ENCODE measurements around the gene CETP.
A peak's percentile ranks its signal among the peaks of the same experiment; 100 is the strongest.
"Not testable (repeated sequence)": the region's sequence is repeated elsewhere in the genome, so short reads cannot be mapped to it uniquely, and the experiment has no call there.

Gene CETP

DNA sequence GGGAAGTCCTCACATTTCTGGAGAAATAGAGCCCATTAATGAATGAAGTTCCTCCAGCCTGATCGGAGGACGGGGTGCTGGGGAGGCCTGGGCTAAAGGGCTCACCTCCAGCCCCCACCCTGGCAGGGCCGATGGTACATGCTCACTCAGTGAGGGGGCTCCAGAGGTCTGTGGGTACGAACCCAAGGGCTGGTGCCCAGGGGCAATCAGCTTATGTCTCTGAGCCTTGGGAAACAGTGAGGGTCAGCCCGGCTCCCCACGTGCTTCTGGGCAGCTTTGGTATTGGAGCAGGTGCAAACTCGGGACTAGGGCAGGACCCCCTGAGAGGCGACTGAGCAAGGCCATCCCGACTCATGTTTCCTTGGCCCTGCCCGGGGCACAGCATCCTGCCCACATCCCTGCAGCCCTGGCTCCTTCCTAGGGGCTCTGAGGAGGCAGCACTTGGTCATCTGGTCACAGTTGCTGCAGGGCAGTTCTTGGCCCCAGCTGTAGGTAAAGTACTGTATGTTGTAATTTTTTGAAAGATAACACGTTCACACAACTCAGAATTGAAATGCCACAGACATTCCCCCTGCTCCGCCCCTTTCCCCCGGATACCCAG lies 969 bp upstream of the CETP start:
- DNase-seq (ENCODE audit: low spot score), result no peak

DNA sequence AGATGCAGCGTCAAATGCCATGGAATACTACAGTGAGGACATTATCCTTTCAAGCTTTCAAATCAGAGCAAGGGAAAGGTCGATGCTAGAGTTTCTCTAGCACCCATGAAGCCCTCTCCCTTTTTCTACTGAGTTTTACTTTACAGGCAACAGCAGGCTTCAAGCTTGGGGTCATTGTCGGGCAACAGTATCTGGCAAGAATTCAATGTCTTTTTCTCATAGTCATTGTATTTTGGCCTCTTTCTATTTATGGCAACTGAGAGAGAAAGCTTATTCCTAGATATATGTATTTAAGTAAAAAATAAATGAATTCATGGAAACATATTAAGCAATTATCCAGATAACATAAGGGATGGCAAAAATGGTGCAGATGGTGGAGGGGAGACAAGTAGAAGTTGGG lies 364 bp upstream of the CETP start:
- DNase-seq (ENCODE audit: low spot score), result no peak

DNA sequence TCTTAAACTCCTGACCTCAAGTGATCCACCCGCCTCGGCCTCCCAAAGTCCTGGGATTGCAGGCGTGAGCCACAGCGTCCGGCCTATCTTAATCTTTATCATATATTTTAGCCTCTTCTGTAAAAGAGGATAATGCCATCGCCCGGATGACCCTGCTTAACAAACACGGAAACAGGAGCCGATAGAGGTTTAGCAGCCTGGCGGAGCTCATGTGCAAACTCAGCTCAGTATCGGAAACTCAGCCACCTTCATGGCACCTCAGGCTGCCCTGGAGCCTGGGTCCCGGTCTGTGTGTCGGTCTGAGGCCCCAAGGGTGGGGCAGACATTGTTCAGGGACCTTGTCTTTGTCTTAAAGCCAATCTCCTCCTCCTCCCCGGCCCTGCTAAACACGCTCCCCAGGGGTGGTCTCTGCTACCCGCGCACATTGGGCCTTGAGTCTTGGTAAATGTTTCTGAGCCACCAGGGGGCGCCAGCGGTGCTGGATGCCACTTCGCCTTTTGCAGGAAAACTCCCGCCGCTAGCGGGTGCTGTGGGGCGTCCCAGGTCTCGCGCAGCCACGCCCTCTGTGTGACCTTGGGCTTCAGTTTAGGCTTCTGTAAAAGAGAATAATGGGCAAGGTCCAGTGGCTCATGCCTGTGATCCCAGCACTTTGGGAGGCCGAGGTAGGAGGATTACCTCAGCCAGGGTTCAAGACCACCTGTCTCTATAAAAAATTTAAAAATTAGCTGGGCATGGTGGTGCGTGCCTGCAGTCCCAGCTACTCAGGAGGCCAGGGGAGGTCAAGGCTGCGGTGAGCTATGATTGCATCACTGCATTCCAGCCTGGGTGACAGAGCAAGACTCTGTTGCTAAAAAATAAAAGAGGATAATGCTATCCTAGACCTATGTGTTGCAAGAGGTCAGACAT lies 2.7 kb downstream of the CETP start:
- peak; percentile 72 for DNase-seq (ENCODE audit: low spot score)

DNA sequence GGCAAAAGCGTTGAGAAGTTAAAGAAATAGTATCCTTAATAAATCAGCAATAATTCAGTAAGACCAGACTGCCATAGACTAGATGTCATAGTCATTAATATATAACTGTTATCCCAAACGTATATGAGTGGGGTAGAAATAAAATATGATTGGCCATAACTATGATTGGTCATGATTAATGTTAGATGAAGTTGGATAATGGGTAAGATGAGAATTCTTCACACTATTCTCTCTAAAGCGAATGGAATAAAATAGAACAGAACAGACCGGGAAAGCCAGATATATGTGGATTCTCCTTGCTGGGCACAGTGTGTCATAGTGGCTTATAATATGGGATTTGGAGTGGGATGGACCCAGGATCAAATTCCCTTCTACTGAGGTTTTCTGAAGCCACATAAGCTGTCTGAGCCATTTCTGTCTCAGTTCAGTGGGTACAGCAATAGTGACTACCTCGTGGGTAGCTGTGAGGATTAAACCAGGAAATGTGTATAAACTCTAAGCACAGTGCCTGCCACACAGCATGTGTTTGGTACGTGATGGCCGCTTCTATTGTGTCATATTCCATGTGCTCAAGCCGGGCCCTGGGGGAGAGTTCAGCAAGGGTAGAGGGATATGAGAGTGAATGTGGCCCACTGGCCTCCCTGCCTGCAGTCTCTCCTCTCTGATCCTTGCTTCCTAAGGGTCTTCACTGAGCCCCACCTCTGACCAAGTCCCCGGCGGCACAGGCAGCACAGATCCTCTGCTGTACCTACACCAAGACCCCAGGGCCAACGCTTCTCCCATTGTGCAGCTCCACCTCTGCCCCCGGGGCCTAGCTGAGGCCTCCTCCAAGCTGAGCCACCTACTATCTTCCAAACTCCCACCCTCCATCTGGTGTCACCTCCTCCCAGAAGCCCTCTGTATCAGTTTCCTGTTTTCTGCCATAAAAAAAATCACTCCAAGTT lies 3.7 kb downstream of the CETP start:
- DNase-seq (ENCODE audit: low spot score), result no peak

DNA sequence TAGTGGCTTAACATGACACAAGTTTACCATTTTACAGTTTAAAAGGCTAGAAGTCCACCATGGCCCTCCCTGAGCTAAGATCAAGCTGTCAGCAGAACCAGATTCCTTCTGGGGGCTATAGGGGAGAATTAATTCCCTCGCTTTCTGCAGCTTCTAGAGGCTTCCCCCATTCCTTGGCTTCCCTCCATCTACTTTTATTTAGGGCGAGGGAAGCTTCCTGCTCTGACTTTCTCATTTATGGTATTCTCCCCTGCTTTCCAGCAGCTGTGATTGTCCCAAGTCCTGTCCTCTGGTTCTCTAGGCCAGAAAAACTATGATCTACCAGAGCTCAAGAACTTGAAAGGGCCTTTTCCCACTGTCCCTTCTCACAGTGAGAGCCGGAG lies 4.3 kb downstream of the CETP start:
- no peak for DNase-seq (ENCODE audit: low spot score)

DNA sequence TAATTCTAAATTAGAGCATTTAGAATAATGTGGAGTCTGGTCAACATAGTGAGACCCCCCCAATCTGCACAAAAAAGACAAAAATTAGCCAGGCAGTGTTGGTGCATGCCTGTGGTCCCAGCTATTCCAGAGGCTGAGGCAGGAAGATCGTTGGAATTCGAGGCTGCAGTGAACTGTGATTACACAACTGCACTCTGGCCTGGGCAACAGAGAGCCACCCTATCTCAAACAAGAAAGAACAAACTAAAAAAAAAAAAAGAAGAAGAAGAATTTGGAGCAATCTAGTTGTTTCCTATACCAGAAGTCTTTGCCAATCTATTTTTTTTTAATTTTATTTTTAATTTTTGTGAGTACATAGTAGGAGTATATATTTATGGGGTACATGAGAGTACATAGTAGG lies 6.0 kb downstream of the CETP start:
- no peak for DNase-seq (ENCODE audit: low spot score)

DNA sequence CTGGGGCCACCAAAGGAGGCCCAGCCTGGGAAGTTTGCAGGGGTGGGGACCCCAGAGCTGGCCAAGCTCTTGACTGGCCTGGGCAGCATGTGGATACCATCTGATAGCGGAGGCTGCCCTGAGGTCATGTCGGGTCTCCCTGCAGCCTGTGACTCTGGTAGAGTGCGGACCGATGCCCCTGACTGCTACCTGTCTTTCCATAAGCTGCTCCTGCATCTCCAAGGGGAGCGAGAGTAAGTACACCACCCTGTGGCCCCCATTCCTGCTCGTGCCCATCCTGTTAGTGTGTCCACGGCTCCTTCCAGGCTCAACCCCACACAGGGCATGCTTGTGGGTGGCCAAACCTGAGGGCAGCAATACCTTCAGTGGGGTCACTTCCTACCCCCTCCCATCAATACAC lies 8.0 kb downstream of the CETP start:
- DNase-seq (ENCODE audit: low spot score), result no peak

DNA sequence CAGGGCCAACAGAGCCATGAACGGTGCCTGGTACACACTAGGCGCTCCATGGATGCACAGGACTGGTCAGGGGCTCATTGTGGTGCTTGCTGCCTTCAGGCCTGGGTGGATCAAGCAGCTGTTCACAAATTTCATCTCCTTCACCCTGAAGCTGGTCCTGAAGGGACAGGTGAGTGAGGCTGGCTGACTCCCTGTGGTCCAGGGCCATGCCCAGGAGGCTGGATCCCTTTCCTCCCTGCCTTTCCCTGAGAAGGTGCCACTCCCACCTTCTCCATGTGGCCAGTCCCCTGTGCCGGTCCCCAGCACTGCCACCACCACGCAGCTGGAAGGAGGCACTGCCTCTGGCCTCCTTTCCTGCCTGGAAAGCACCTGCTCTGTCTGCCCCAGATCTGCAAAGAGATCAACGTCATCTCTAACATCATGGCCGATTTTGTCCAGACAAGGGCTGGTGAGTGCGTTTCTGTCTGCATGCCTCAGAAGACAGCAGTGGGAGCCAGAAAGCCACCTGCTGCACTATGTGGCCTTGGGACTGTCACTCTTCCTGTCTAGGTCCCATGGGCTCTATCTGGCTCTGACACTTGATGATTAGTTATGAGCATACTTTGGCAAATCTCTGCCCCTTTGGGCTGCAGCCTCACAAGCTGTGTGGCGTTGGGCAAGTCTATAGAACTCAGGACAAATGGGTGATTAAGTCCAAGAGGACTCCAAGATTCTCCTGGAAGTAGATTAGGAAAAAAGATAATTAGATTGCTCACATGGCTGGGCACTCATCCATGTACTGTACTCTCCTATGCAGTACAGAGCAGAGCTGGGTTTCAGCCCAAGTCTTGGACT lies 9.4 kb downstream of the CETP start:
- no peak for DNase-seq (ENCODE audit: low spot score)

DNA sequence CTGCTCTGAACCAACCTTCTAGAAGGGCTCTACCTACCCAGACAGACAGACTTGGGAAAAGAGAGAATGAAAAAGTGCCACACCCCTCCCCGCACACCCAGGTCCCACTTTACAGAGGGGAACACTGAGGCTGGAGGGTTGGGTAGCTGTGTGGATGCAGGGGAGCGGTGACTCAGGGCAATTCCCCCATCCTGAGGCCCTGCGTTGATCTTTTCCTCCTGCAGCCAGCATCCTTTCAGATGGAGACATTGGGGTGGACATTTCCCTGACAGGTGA lies 10.0 kb downstream of the CETP start:
- no peak for DNase-seq (ENCODE audit: low spot score)

DNA sequence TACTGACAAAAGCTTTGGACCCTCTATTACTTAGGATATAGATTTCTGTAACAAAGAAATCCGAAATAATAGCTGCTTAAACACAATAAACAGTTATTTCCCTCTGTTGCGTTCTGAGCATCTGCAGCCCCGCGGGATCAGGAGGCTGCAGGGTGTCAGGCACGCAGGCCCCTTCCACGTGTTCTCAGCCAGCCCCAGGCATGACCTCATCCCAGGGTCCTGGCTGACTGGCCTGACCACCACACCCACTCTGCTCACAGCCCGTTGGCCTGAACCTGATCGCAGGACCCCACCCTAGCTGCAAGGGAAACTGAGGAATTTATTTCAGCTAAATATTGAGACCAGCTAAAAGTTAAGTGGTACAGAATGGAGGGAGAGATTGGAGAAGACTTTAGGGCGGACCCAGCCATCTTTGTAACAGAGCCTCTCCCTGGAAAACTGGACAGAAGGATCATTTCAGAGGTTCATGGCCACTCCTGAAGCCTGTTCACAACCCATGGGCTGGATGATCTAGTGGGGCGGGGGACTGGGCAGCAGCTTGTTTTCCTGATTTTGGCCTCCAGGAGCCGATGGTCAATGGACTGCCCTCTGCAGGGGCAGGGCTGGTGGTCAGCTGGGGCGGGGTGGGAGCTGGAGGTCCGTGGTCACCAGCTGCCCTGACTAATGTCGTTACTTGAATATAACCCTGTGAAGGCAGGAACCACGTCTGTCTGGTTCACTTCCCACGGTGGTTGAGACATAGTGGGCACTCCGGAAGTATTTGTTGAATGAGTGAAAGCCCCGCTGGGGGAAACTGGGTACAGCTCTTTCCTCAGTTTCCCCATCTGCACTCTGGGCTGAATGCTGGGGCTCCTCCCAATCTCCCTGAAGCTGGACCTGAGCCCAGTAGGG lies 10.9 kb downstream of the CETP start:
- no peak for DNase-seq (ENCODE audit: low spot score)

DNA sequence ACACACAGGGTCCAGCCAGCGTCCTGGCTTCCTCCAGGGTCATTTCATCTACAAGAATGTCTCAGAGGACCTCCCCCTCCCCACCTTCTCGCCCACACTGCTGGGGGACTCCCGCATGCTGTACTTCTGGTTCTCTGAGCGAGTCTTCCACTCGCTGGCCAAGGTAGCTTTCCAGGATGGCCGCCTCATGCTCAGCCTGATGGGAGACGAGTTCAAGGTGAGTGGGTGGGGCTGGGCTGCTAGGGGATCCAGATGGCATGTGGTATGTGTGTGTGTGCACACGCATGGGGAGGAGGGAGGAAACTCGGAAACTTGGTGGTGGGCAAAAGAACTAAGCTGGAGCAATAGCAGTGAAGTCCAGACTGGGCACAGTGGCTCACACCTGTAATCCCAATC lies 11.5 kb downstream of the CETP start:
- DNase-seq (ENCODE audit: low spot score), result no peak

DNA sequence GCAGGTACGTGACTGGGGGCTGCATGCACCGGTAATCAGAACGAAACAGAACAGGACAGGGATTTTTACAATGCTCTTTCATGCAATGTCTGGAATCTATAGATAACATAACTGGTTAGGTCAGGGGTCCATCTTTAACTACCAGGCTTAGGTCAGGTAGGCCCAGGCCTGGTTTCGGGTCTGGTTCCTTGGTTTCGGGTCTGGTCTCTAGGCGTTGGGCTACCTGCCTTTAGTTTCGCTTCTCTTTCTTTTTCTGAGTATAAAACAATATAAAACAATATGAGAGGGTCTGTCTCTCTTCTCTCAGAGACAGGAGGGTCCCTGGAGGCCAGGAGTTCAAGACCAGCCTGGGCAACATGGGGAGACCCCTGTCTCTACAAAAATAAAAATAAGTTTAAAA lies 12.1 kb downstream of the CETP start:
- DNase-seq (ENCODE audit: low spot score), result not testable (repeated sequence)

DNA sequence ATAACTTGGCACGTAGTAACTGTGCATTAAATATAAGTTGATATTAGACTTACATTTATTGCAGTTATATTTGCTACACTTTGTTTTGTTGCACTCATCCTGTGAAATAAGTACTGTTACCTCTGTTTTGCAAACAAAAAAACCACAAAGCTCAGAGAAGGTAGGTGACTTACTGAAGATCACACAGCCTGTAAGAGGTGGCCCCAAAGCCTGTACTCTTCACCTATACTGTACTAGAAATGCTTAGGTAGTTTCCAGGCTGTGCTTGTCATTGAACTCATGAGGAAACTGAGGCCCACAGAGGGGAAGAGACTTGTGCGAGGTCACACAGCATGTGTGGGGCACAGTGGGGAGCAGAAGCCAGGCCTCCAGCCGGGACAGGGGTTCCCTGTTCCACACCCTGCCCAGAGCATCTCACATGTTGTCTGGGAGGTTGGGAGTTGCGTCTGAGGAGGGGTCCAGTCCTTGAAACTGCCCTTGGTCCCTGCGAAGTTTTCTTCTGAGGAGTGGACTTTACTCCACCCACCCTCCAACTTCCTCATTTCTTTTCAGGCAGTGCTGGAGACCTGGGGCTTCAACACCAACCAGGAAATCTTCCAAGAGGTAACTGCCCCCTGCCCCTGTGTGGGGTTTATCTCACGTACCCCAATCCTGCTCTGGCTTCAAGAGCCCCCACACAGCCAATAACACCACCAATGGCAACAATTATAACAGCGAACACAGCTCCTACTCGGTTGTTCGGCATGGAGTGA lies 13.0 kb downstream of the CETP start:
- DNase-seq (ENCODE audit: low spot score), result no peak

DNA sequence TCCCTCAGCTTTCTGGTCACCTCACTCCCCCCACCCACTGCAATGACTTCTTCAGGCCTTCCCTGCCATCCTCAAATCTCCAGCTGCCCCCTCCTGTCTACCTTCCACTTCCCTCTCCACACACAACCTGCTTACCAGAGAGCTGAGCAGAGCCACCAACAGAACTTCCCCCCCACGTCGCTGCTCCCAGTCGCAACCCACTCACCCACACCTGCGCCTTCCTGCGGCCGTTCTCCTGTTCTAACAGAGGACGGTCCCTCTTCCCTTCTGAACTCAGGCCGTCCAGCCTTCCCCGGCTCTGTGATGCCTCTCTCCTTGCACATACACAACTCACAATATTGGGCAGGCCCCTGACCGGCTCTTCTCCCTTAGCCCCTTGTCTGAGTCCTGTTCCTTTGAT lies 14.0 kb downstream of the CETP start:
- DNase-seq (ENCODE audit: low spot score), result no peak

DNA sequence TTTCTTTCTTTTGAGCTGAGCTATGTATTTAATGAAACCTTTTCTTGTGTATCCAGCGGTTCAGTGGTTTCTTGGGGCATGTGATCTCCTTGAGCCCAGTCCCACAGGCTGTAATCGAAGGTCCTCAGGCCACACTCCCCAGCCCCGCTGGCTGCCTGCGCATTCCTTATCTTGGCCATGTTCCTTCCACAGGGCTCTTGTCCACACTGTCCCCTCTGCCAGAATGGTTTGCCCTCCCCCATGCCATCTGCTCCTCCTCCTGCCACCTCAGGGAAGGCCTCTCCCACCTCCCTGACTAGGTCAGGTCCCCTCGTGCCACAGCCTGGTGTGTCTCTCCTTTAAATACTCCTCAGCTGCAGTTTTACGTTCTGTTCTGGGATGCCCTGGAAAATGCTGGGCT lies 15.5 kb downstream of the CETP start:
- DNase-seq (ENCODE audit: low spot score), result no peak

DNA sequence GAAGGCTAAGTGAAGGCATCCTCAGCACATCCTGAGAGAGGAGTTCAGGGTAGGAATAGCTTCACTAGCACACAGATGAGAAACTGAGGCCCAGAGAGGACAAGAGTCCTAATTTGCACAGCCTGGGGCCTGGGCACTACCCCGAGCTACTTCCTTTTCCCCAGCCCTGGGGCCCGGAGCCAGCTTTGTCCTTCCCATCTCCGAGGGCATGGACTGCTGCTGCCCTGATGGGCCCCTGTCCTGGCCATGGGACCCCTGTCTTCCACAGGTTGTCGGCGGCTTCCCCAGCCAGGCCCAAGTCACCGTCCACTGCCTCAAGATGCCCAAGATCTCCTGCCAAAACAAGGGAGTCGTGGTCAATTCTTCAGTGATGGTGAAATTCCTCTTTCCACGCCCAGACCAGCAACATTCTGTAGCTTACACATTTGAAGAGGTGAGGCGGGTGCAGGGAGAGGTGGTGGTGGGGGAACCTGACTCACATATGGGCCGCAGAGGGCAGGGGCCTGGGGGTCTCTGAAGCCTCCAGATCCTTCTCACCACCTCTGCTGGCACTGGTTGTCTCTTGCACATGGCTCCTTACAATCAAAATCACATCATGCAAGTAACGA lies 16.2 kb downstream of the CETP start:
- no peak for DNase-seq (ENCODE audit: low spot score)

DNA sequence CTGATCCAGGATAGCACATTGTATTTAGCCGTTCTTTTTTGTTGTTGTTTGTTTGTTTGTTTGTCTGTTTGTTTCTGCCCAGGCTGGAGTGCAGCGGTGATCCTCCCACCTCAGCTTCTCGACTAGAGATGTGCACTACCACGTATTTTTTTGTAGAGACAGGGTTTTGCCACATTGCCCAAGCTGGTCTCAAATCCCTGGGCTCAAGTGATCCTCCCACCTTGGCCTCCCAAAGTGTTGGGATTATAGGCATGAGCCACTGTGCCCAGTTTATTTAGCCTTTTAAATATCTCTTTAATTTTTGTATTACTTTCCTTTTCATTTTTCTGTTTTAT lies 18.4 kb downstream of the CETP start:
- no peak for DNase-seq (ENCODE audit: low spot score)

DNA sequence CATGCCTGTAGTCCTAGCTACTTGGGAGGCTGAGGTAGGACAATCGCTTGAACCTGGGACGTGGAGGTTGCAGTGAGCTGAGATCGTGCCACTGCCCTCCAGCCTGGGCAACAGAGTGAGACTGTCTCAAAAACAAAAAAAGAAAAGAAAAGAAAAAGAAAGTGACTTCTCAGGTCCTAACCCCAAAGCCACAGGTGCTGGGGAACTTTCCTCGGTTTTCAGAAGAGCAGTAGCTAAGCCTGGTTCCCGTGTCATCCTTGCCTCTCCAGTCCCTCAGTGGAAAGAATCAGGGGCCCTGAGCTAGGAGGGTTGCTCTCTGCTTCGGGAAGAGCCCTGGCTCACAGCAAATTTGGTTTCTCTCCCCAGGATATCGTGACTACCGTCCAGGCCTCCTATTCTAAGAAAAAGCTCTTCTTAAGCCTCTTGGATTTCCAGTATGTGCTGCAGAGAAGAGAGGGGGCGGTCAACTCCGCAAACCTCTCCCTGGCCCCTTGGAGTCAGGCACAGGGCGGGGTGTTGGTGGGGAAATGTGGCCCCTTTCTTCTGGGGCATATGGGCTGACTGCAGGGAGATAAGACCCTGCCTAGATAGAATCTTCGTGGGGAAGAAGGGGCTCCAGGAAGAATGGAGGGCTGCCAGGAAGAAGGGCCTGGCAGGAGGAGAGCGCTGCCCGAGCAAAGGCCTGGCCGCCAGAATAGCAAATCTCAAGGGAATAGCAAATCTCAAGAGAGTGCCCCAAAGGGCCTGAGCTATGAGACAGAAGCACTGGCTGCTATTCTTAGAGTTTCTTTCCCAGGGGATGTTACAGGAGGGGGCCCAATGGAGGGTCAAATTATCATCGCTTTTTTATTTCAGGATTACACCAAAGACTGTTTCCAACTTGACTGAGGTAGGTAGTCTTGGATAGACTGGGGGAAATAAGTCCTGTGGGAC lies 19.3 kb downstream of the CETP start:
- DNase-seq (ENCODE audit: low spot score), result no peak

DNA sequence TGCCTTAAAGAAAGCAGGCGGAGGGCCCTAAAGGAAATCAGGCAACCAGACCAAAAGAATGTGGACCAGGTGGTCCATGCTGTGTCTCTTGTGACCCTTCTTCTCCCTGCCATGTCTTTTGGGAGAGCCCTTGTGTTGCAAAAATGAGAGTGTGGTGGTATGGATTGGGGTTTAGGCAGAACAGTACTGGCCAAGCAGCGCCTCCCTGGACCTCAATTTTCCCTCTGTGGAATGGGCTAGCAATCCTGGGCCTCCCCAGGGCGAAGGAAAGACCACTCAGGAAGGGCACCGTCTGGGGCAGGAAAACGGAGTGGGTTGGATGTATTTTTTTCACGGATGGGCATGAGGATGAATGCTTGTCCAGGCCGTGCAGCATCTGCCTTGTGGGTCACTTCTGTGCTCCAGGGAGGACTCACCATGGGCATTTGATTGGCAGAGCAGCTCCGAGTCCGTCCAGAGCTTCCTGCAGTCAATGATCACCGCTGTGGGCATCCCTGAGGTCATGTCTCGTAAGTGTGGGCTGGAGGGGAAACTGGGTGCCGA lies 20.1 kb downstream of the CETP start:
- DNase-seq (ENCODE audit: low spot score), result no peak

All from LoVo (cell line).